ENCODE measurements around the gene MCEMP1. TPM values are rescaled to one million over a fixed set of nuclear protein-coding genes. Genes with fewer than 3 reads are reported as not detected.

The MCEMP1 gene
- total RNA-seq, 1 experiment from 2014 or later: not detected

Other genes with a start within 250 kb of the MCEMP1 start
- 2.4 and 3.5 TPM in 2 replicates for gene PEX11G, start 188.1 kb upstream of the MCEMP1 start, total RNA-seq (2014; rRNA removed; shearing (Covaris generic))
- gene ZNF358, start 161.0 kb upstream of the MCEMP1 start, total RNA-seq (2014; rRNA removed; shearing (Covaris generic)): 52.1 and 54.8 TPM in 2 replicates
- gene MCOLN1, start 154.5 kb upstream of the MCEMP1 start, total RNA-seq (2014; rRNA removed; shearing (Covaris generic)): 6.8 and 6.9 TPM in 2 replicates
- 87.4 and 114 TPM in 2 replicates for gene PNPLA6, start 141.4 kb upstream of the MCEMP1 start, total RNA-seq (2014; rRNA removed; shearing (Covaris generic))
- gene CAMSAP3, start 81.2 kb upstream of the MCEMP1 start, total RNA-seq (2014; rRNA removed; shearing (Covaris generic)): 7.3 and 8.2 TPM in 2 replicates
- 79.6 and 81.1 TPM in 2 replicates for gene XAB2, start 47.5 kb upstream of the MCEMP1 start, total RNA-seq (2014; rRNA removed; shearing (Covaris generic))
- gene PET100, start 47.3 kb upstream of the MCEMP1 start, total RNA-seq (2014; rRNA removed; shearing (Covaris generic)): 24.0 and 27.7 TPM in 2 replicates
- not detected in 2 replicates for gene PCP2, start 43.4 kb upstream of the MCEMP1 start, total RNA-seq (2014; rRNA removed; shearing (Covaris generic))
- gene STXBP2, start 40.0 kb upstream of the MCEMP1 start, total RNA-seq (2014; rRNA removed; shearing (Covaris generic)): 17.3 and 25.9 TPM in 2 replicates
- not detected in 2 replicates for gene RETN, start 8.0 kb upstream of the MCEMP1 start, total RNA-seq (2014; rRNA removed; shearing (Covaris generic))
- gene TRAPPC5, start 3.7 kb downstream of the MCEMP1 start, total RNA-seq (2014; rRNA removed; shearing (Covaris generic)): 92.2 and 137 TPM in 2 replicates
- gene FCER2, start 25.0 kb downstream of the MCEMP1 start, total RNA-seq (2014; rRNA removed; shearing (Covaris generic)): not detected in 2 replicates
- gene CLEC4G, start 55.0 kb downstream of the MCEMP1 start, total RNA-seq (2014; rRNA removed; shearing (Covaris generic)): not detected in 2 replicates
- gene CD209, start 70.4 kb downstream of the MCEMP1 start, total RNA-seq (2014; rRNA removed; shearing (Covaris generic)): not detected in 2 replicates
- gene CLEC4M, start 86.2 kb downstream of the MCEMP1 start, total RNA-seq (2014; rRNA removed; shearing (Covaris generic)): not detected in 2 replicates
- 3.5 and 5.0 TPM in 2 replicates for gene EVI5L, start 153.1 kb downstream of the MCEMP1 start, total RNA-seq (2014; rRNA removed; shearing (Covaris generic))
- 0.14 and 0.22 TPM in 2 replicates for gene PRR36, start 197.3 kb downstream of the MCEMP1 start, total RNA-seq (2014; rRNA removed; shearing (Covaris generic))
- gene LRRC8E, start 211.4 kb downstream of the MCEMP1 start, total RNA-seq (2014; rRNA removed; shearing (Covaris generic)): 1.6 and 4.0 TPM in 2 replicates
- gene MAP2K7, start 226.8 kb downstream of the MCEMP1 start, total RNA-seq (2014; rRNA removed; shearing (Covaris generic)): 21.1 and 24.3 TPM in 2 replicates
- gene TGFBR3L, start 237.7 kb downstream of the MCEMP1 start, total RNA-seq (2014; rRNA removed; shearing (Covaris generic)): 1.7 TPM in 1 of 2 replicates, not detected in the other
- gene SNAPC2, start 243.2 kb downstream of the MCEMP1 start, total RNA-seq (2014; rRNA removed; shearing (Covaris generic)): 25.5 and 25.9 TPM in 2 replicates
- 5.0 and 10.7 TPM in 2 replicates for gene CTXN1, start 249.0 kb downstream of the MCEMP1 start, total RNA-seq (2014; rRNA removed; shearing (Covaris generic))

Measured in H7 (cell line).